ENCODE data around the gene MAN2A2. TPM values are rescaled to one million over a fixed set of nuclear protein-coding genes. Genes with fewer than 3 reads are reported as not detected.

Gene MAN2A2

GRCh38 chr15:90968434-90968833, 65.3 kb downstream of the MAN2A2 start:
- Histone ChIP-seq H3K4ac (ENCODE audit: low read depth in 1 of 2, low read length in 2 of 2) (no peak overlapping the region), H3K4me2 (ENCODE audit: low read length, poor library complexity, severe bottlenecking) (no peak overlapping the region), H3K4me3 (ENCODE audit: insufficient read depth in 1 of 2, low read depth in 1 of 2, low read length in 2 of 2) (no peak overlapping the region), H3K9me3 (ENCODE audit: control insufficient read depth, low read length) (no peaks in the 10 kb centered on the region), H2BK15ac (ENCODE audit: low read depth, poor library complexity, severe bottlenecking) (no peak overlapping the region), H3K23ac (ENCODE audit: low read length in 2 of 2) (no peak overlapping the region), H4K8ac (ENCODE audit: low read length) (no peak overlapping the region), H3K79me1 (replicated peaks; ENCODE audit: low read length, poor library complexity, severe bottlenecking) (peaks cover 2% of the 10 kb centered on the region), H2BK5ac (ENCODE audit: low read depth, low read length, poor library complexity, severe bottlenecking) (no peak overlapping the region), H3K27ac (ENCODE audit: low read length, poor library complexity, severe bottlenecking) (no peak overlapping the region), H3K14ac (ENCODE audit: low read length in 2 of 2) (no peak overlapping the region), H3K4me1 (ENCODE audit: control insufficient read depth, insufficient read depth, low read depth, low read length) (no peaks in the 10 kb centered on the region), H3K36me3 (ENCODE audit: control insufficient read depth in 1 of 2, insufficient read depth in 2 of 2, low read depth in 1 of 2, low read length in 2 of 2) (peaks cover 13 to 62% of the 10 kb centered on the region in 2 experiments), H2BK120ac (ENCODE audit: low read depth, low read length) (no peak overlapping the region), H3K18ac (ENCODE audit: low read depth in 1 of 2, low read length in 2 of 2) (no peak overlapping the region), H2BK12ac (ENCODE audit: low read length in 2 of 2) (no peak overlapping the region), H2AK5ac (ENCODE audit: low read length, severe bottlenecking) (no peak overlapping the region), H2AFZ (ENCODE audit: low read depth, low read length) (no peak overlapping the region), H3K27me3 (ENCODE audit: control insufficient read depth in 1 of 2, insufficient read depth in 1 of 2, low read length in 2 of 2) (no peaks in the 10 kb centered on the region), H4K91ac (ENCODE audit: low read length) (no peak overlapping the region), H3K9ac (ENCODE audit: low read length) (no peak overlapping the region)
- no peak for DNase-seq
- 100% methylated on average over 1 of the region's 1 CpG for WGBS

- no peak overlapping the region for H3K14ac ChIP-seq (ENCODE audit: low read length in 2 of 2)
- no peak overlapping the region for H3K4me2 ChIP-seq (ENCODE audit: low read length, poor library complexity, severe bottlenecking)
- no peak overlapping the region for H3K4ac ChIP-seq (ENCODE audit: low read depth in 1 of 2, low read length in 2 of 2)
- H3K27ac ChIP-seq (ENCODE audit: low read length, poor library complexity, severe bottlenecking): no peak overlapping the region
- H3K18ac ChIP-seq (ENCODE audit: low read depth in 1 of 2, low read length in 2 of 2): no peak overlapping the region
- no peak overlapping the region for H4K8ac ChIP-seq (ENCODE audit: low read length)
- no peak for DNase-seq
- no peak overlapping the region for H3K9ac ChIP-seq (ENCODE audit: low read length)
- H2BK120ac ChIP-seq (ENCODE audit: low read depth, low read length): no peak overlapping the region
- H2BK15ac ChIP-seq (ENCODE audit: low read depth, poor library complexity, severe bottlenecking): no peak overlapping the region
- H3K4me1 ChIP-seq (ENCODE audit: control insufficient read depth, insufficient read depth, low read depth, low read length): no peaks in the 10 kb centered on the region
- no peak overlapping the region for H3K23ac ChIP-seq (ENCODE audit: low read length in 2 of 2)
- 100% methylated on average over 6 of the region's 7 CpGs for WGBS
- H3K27me3 ChIP-seq (ENCODE audit: control insufficient read depth in 1 of 2, insufficient read depth in 1 of 2, low read length in 2 of 2): no peaks in the 10 kb centered on the region
- no peak overlapping the region for H4K91ac ChIP-seq (ENCODE audit: low read length)
- H3K36me3 ChIP-seq (ENCODE audit: control insufficient read depth in 1 of 2, insufficient read depth in 2 of 2, low read depth in 1 of 2, low read length in 2 of 2): peaks cover 20 to 69% of the 10 kb centered on the region in 2 experiments
- no peak overlapping the region for H2AFZ ChIP-seq (ENCODE audit: low read depth, low read length)
- H2BK12ac ChIP-seq (ENCODE audit: low read length in 2 of 2): no peak overlapping the region
- H3K4me3 ChIP-seq (ENCODE audit: insufficient read depth in 1 of 2, low read depth in 1 of 2, low read length in 2 of 2): no peak overlapping the region
- H3K79me1 ChIP-seq (replicated peaks; ENCODE audit: low read length, poor library complexity, severe bottlenecking): peaks cover 2% of the 10 kb centered on the region
- H3K9me3 ChIP-seq (ENCODE audit: control insufficient read depth, low read length): no peaks in the 10 kb centered on the region
- no peak overlapping the region for H2BK5ac ChIP-seq (ENCODE audit: low read depth, low read length, poor library complexity, severe bottlenecking)
- H2AK5ac ChIP-seq (ENCODE audit: low read length, severe bottlenecking): no peak overlapping the region
Measured at GRCh38 chr15:90970274-90970673, 67.2 kb downstream of the MAN2A2 start.

GRCh38 chr15:90972133-90972532, 69.0 kb downstream of the MAN2A2 start:
- Histone ChIP-seq H2AK5ac (ENCODE audit: low read length, severe bottlenecking) (no peak overlapping the region), H4K8ac (ENCODE audit: low read length) (no peak overlapping the region), H3K36me3 (ENCODE audit: control insufficient read depth in 1 of 2, insufficient read depth in 2 of 2, low read depth in 1 of 2, low read length in 2 of 2) (peaks cover 16 to 62% of the 10 kb centered on the region in 2 experiments), H3K9ac (ENCODE audit: low read length) (no peak overlapping the region), H3K18ac (ENCODE audit: low read depth in 1 of 2, low read length in 2 of 2) (no peak overlapping the region), H3K14ac (ENCODE audit: low read length in 2 of 2) (no peak overlapping the region), H3K23ac (ENCODE audit: low read length in 2 of 2) (no peak overlapping the region), H4K91ac (ENCODE audit: low read length) (no peak overlapping the region), H3K9me3 (ENCODE audit: control insufficient read depth, low read length) (no peaks in the 10 kb centered on the region), H3K4me3 (ENCODE audit: insufficient read depth in 1 of 2, low read depth in 1 of 2, low read length in 2 of 2) (no peak overlapping the region), H3K27ac (ENCODE audit: low read length, poor library complexity, severe bottlenecking) (no peak overlapping the region), H3K4ac (ENCODE audit: low read depth in 1 of 2, low read length in 2 of 2) (no peak overlapping the region), H2BK12ac (ENCODE audit: low read length in 2 of 2) (no peak overlapping the region), H2BK15ac (ENCODE audit: low read depth, poor library complexity, severe bottlenecking) (no peak overlapping the region), H3K4me2 (ENCODE audit: low read length, poor library complexity, severe bottlenecking) (no peak overlapping the region), H2BK120ac (ENCODE audit: low read depth, low read length) (no peak overlapping the region), H2AFZ (ENCODE audit: low read depth, low read length) (no peak overlapping the region), H2BK5ac (ENCODE audit: low read depth, low read length, poor library complexity, severe bottlenecking) (no peak overlapping the region), H3K79me1 (replicated peaks; ENCODE audit: low read length, poor library complexity, severe bottlenecking) (peaks cover 4% of the 10 kb centered on the region), H3K4me1 (ENCODE audit: control insufficient read depth, insufficient read depth, low read depth, low read length) (no peaks in the 10 kb centered on the region), H3K27me3 (ENCODE audit: control insufficient read depth in 1 of 2, insufficient read depth in 1 of 2, low read length in 2 of 2) (no peaks in the 10 kb centered on the region)
- DNase-seq: no peak
- 100% methylated on average over 3 of the region's 5 CpGs for WGBS

Small RNA genes within 50 kb of the gene (small RNA-seq; reads per million reads assigned to genes)
- gene RN7SL363P (ENCODE audit: low read depth): not detected

Measured in mesenchymal stem cell (in vitro differentiated cells and primary cell).